Measurements from ENCODE around the gene MCM5. TPM values are rescaled to one million over a fixed set of nuclear protein-coding genes. Genes with fewer than 3 reads are reported as not detected.

Gene MCM5
- total and polyA plus RNA-seq, 2 of the 13 experiments (the other 11 are each of a cell fraction or from before 2014, with no cell fraction given): 40.2 to 93.5 TPM

DNA sequence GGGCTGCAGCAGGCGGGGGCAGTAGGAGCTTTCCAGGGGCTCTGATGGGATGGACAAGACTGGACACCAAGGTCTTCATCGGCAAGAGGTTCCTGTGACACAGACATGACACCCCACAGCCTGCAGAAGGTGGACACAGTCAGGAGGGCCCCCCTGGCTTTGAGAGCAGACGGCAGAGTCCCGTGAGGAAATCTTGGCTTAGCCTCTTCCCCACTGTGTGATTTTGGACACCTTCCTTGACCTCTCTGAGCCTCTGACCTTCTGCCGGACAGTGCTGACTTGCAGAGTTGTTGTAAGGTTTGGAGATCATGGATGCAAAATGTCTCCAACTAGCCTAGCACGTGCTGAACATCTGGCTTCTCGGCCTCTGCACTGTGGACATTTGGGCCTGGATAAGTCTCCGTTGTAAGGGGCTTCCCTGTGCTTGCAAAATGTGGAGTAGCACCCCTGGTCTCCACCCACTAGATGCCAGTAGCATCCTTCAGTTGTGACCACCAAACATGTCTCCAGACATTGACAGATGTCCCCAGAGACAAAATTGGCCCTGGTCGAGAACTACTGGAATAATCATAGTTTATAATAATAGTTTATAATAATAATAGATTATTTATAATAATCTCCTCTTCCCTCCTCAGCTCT lies 54.6 kb downstream of the MCM5 start (continued):
- TF ChIP-seq, protein P1, sequence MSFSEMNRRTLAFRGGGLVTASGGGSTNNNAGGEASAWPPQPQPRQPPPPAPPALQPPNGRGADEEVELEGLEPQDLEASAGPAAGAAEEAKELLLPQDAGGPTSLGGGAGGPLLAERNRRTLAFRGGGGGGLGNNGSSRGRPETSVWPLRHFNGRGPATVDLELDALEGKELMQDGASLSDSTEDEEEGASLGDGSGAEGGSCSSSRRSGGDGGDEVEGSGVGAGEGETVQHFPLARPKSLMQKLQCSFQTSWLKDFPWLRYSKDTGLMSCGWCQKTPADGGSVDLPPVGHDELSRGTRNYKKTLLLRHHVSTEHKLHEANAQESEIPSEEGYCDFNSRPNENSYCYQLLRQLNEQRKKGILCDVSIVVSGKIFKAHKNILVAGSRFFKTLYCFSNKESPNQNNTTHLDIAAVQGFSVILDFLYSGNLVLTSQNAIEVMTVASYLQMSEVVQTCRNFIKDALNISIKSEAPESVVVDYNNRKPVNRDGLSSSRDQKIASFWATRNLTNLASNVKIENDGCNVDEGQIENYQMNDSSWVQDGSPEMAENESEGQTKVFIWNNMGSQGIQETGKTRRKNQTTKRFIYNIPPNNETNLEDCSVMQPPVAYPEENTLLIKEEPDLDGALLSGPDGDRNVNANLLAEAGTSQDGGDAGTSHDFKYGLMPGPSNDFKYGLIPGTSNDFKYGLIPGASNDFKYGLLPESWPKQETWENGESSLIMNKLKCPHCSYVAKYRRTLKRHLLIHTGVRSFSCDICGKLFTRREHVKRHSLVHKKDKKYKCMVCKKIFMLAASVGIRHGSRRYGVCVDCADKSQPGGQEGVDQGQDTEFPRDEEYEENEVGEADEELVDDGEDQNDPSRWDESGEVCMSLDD (CRISPR knock-in tag; IDR thresholded peaks at IDR 0.05; ENCODE audit: borderline replicate concordance): no peak
- TF ChIP-seq, protein P2, sequence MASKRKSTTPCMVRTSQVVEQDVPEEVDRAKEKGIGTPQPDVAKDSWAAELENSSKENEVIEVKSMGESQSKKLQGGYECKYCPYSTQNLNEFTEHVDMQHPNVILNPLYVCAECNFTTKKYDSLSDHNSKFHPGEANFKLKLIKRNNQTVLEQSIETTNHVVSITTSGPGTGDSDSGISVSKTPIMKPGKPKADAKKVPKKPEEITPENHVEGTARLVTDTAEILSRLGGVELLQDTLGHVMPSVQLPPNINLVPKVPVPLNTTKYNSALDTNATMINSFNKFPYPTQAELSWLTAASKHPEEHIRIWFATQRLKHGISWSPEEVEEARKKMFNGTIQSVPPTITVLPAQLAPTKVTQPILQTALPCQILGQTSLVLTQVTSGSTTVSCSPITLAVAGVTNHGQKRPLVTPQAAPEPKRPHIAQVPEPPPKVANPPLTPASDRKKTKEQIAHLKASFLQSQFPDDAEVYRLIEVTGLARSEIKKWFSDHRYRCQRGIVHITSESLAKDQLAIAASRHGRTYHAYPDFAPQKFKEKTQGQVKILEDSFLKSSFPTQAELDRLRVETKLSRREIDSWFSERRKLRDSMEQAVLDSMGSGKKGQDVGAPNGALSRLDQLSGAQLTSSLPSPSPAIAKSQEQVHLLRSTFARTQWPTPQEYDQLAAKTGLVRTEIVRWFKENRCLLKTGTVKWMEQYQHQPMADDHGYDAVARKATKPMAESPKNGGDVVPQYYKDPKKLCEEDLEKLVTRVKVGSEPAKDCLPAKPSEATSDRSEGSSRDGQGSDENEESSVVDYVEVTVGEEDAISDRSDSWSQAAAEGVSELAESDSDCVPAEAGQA (IDR thresholded peaks at IDR 0.05; ENCODE audit: low read depth): no peak
- TF ChIP-seq, protein P2 (CRISPR knock-in tag; IDR thresholded peaks at IDR 0.05; ENCODE audit: borderline replicate concordance): no peak
- TF ChIP-seq ZNF589 (CRISPR knock-in tag; conservative IDR thresholded peaks at IDR 0.05): no peak
- TF ChIP-seq ZNF768 (CRISPR knock-in tag; IDR thresholded peaks at IDR 0.05): peak; percentile 92
- TF ChIP-seq ZFP36 (IDR thresholded peaks at IDR 0.05; ENCODE audit: borderline replicate concordance, low read depth, low read length, partially characterized antibody): no peak
- TF ChIP-seq ZKSCAN5 (CRISPR knock-in tag; IDR thresholded peaks at IDR 0.05): no peak
- TF ChIP-seq RBAK (CRISPR knock-in tag; IDR thresholded peaks at IDR 0.05): no peak
- TF ChIP-seq SAP130 (CRISPR knock-in tag; IDR thresholded peaks at IDR 0.05; ENCODE audit: low read depth): no peak
- TF ChIP-seq FOXA1 (IDR thresholded peaks at IDR 0.05): no peak
- TF ChIP-seq FOXA1 (CRISPR knock-in tag; IDR thresholded peaks at IDR 0.05): no peak
- no peak for TF ChIP-seq ZNF572 (CRISPR knock-in tag; IDR thresholded peaks at IDR 0.05)
- TF ChIP-seq ZFP1 (CRISPR knock-in tag; IDR thresholded peaks at IDR 0.05): no peak
- no peak for TF ChIP-seq TEAD2 (CRISPR knock-in tag; IDR thresholded peaks at IDR 0.05)
- no peak for TF ChIP-seq ZSCAN30 (CRISPR knock-in tag; IDR thresholded peaks at IDR 0.05)

Measured in HepG2 (cell line).